HG02870 (cell line): ENCODE results near the gene MRPL27.

Experiments
- ATAC-seq: cut with Tn5 transposase; IDR thresholded peaks from one replicate; pipeline ENCODE4 v1.9.1; 2021; ENCODE audit warnings: mild to moderate bottlenecking, moderate library complexity; ENCODE audit not compliant: unreplicated experiment

MRPL27 gene

GRCh38 chr17:50361561-50362480 lies 11.2 kb downstream of the MRPL27 start:
- peak; percentile 54 for ATAC-seq

GRCh38 chr17:50360486-50361115 lies 12.4 kb downstream of the MRPL27 start:
- no peak for ATAC-seq

- no peak for ATAC-seq
Measured at GRCh38 chr17:50359998-50360461, 13.0 kb downstream of the MRPL27 start.

- ATAC-seq, result no peak
Measured at GRCh38 chr17:50359005-50359699, 13.8 kb downstream of the MRPL27 start.

- no peak for ATAC-seq
Measured at GRCh38 chr17:50358177-50358576, 14.8 kb downstream of the MRPL27 start.

GRCh38 chr17:50356892-50357510 lies 16.0 kb downstream of the MRPL27 start:
- no peak for ATAC-seq

GRCh38 chr17:50356418-50356817 lies 16.6 kb downstream of the MRPL27 start:
- no peak for ATAC-seq

GRCh38 chr17:50355701-50356341 lies 17.2 kb downstream of the MRPL27 start:
- ATAC-seq, result no peak

- no peak for ATAC-seq
Measured at GRCh38 chr17:50355336-50355700, 17.7 kb downstream of the MRPL27 start.

- no peak for ATAC-seq
Measured at GRCh38 chr17:50354776-50355175, 18.2 kb downstream of the MRPL27 start.

- no peak for ATAC-seq
Measured at GRCh38 chr17:50354198-50354597, 18.8 kb downstream of the MRPL27 start.

- no peak for ATAC-seq
Measured at GRCh38 chr17:50353600-50354195, 19.3 kb downstream of the MRPL27 start.

- no peak for ATAC-seq
Measured at GRCh38 chr17:50352693-50353599, 20.0 kb downstream of the MRPL27 start.

- no peak for ATAC-seq
Measured at GRCh38 chr17:50352072-50352692, 20.8 kb downstream of the MRPL27 start.

GRCh38 chr17:50350733-50351132 lies 22.3 kb downstream of the MRPL27 start:
- ATAC-seq, result no peak

- no peak for ATAC-seq
Measured at GRCh38 chr17:50349243-50349600, 23.8 kb downstream of the MRPL27 start.

- ATAC-seq, result no peak
Measured at GRCh38 chr17:50348522-50349242, 24.3 kb downstream of the MRPL27 start.

- no peak for ATAC-seq
Measured at GRCh38 chr17:50347894-50348291, 25.1 kb downstream of the MRPL27 start.
